Ovary (tissue), 9 donors: ENCODE measurements around the gene SNRPD3. TPM values are rescaled to one million over a fixed set of nuclear protein-coding genes. Genes with fewer than 3 reads are reported as not detected.

Experiments
- DNase-seq, 5 donors: peaks; one replicate each; pipeline ENCODE4 v3.0.0-alpha.2; 2019 to 2020
- H3K27ac ChIP-seq, 2 donors: fragments of 200-600 bp; one replicate each; pipeline versions ENCODE4 v1.5.1 to v1.8.0; 2019 to 2022
- H3K27me3 ChIP-seq: fragments of 200-600 bp; one replicate; pipeline ENCODE4 v1.8.0; 2022
- H3K36me3 ChIP-seq: fragments of 200-600 bp; sonication (generic); one replicate; pipeline ENCODE4 v1.5.1; 2019
- H3K4me1 ChIP-seq: one replicate; pipeline ENCODE4 v1.8.1; 2013; ENCODE audit warnings: mild to moderate bottlenecking, moderate library complexity; ENCODE audit not compliant: insufficient read depth
- H3K4me3 ChIP-seq: fragments of 200-600 bp; sonication (generic); one replicate; pipeline ENCODE4 v1.5.1; 2017
- H3K9me3 ChIP-seq, 2 donors: fragments of 200-600 bp in 1 of 2; sonication (generic) in 1 of 2; one replicate each; pipeline versions ENCODE4 v1.5.1 to v1.8.1; 2013 to 2019; ENCODE audit warnings: mild to moderate bottlenecking in 1 of 2, moderate library complexity in 1 of 2
- EP300 ChIP-seq: sonication (generic); formaldehyde crosslinking; IDR thresholded peaks from one replicate; pipeline ENCODE4 v1.6.1; 2017; ENCODE audit warnings: antibody characterized with exemption
- POLR2A ChIP-seq: fragments of 450-650 bp; IDR thresholded peaks from one replicate; pipeline ENCODE4 v1.6.1; 2017; ENCODE audit warnings: antibody characterized with exemption, mild to moderate bottlenecking, moderate library complexity
- WGBS, 3 donors: extraction: QIAGEN DNeasy Blood & Tissue Kit in 1 of 3; methylation state at CpG; one replicate each; pipeline versions ENCODE4 v1.1.5 to v1.1.7; 2013 to 2017; 5-methylcytosine and 5-hydroxymethylcytosine counted together
- intact Hi-C, 4 donors: fragments of 100-400 bp; cut with DNase I; formaldehyde crosslinking; loops; one replicate each; pipeline versions ENCODE4 v1.11.0 to v1.15.1; 2022 to 2023
- polyA plus RNA-seq, 2 donors: library from polyadenylated mRNA; stranded (reverse); fragments of 200-250 nt in 1 of 2; fragments of 350-450 nt in 1 of 2; fragmentation: Illumina TruSeq in 1 of 2; extraction: RNeasy Lipid Tissue Mini Kit (QIAGEN cat#74804) in 1 of 2; gene quantifications; one replicate each; pipeline ENCODE4 v1.2.3, GENCODE V29; 2013 to 2014
- total RNA-seq, 7 donors: library from RNA; depleted of rRNA in 2 of 7; stranded (reverse); fragments of >200 nt in 2 of 7; fragmentation: NEBNext Ultra II Directional in 3 of 7; extraction: Animal tissue kit (Norgen Biotek cat#: 25700) in 3 of 7; gene quantifications; one replicate each; pipeline versions ENCODE4 v1.1.0 to v1.2.4, GENCODE V29; 2016 to 2023
- TF ChIP-seq, protein P1 (sequence below), 3 donors: fragments of 450-650 bp in 2 of 3; fragments of 200-600 bp in 1 of 3; IDR thresholded peaks; one replicate each; pipeline versions ENCODE4 v1.5.1 to v1.8.0; 2016 to 2022; ENCODE audit warnings: antibody characterized with exemption in 3 of 3, mild to moderate bottlenecking in 1 of 3
- donor health status: DM: no; HTN: no; CAD: no; lungs with moderate emphysema.
- donor health status: DM: no; HTN: no; CAD: no.
- donor health status: Bipolar disorder and iron deficiency.
- donor health status: DM: yes; HTN: yes; CAD: no.
- donor health status: DM: no; HTN: no; CAD: no.
- donor health status: DM: yes; HTN: yes; CAD: no.

The SNRPD3 gene
- total and polyA plus RNA-seq, 9 donors = 62.9 to 154 (median 86.5) TPM

DNA sequence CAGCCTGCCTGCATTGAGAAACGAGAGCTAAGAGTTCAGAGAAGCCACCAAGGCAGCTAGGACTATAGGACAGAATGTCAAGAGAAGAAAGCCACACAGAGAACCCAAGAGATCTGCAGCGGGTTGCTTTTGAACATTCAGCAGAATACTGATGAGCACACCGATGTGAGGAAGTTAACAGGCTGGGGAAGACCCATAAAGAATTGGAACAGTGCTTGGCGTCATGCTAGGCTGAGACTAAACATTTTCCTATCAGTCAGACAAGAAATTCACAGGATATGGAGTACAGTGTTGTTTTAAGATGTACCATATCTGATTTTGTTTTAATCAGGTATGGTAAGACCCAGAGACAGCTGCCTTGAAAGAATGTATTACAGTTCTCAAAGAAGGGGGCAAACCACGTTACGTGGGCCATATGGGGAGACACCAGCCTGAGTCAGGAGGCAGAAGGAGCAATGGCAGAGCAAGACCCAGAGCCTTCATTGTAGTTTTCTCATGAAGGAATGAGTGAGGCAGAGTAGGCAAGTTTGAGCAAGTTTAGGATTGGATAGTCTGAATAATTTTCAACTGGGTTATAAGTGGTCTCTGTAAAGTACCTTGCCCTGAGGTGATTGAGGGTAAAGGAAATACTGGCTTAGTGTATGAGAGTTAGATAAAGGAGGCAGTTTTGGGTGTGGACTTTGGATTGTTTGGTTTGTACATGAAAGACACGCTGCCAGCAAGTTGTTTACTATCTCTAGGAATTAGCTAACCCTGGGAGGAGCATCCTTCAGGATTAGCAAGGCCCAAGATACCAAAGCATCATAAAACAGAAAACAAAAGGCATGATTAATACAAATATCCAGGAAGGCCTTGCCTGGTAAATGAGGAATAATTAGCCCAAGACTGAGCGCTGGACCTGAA lies 22.8 kb downstream of the SNRPD3 start:
- no peaks in the 10 kb centered on the region for H3K36me3 ChIP-seq
- no peaks in the 10 kb centered on the region for H3K4me1 ChIP-seq
- DNase-seq = no peak
- no peak overlapping the region for H3K27ac ChIP-seq
- TF ChIP-seq, protein P1, sequence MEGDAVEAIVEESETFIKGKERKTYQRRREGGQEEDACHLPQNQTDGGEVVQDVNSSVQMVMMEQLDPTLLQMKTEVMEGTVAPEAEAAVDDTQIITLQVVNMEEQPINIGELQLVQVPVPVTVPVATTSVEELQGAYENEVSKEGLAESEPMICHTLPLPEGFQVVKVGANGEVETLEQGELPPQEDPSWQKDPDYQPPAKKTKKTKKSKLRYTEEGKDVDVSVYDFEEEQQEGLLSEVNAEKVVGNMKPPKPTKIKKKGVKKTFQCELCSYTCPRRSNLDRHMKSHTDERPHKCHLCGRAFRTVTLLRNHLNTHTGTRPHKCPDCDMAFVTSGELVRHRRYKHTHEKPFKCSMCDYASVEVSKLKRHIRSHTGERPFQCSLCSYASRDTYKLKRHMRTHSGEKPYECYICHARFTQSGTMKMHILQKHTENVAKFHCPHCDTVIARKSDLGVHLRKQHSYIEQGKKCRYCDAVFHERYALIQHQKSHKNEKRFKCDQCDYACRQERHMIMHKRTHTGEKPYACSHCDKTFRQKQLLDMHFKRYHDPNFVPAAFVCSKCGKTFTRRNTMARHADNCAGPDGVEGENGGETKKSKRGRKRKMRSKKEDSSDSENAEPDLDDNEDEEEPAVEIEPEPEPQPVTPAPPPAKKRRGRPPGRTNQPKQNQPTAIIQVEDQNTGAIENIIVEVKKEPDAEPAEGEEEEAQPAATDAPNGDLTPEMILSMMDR (IDR thresholded peaks at IDR 0.05) = no peak
- TF ChIP-seq EP300 = no peak
- no peak for TF ChIP-seq POLR2A
- intact Hi-C loops = loop anchor here in 1 of 4 donors (2.0 kb wide), 1 partner anchor 58 kb away; no protein-coding TSS in a partner anchor
- no peak overlapping the region for H3K4me3 ChIP-seq
- no peaks in the 10 kb centered on the region for H3K9me3 ChIP-seq
- H3K27me3 ChIP-seq = no peaks in the 10 kb centered on the region
- WGBS, 3 donors = 62 to 70% (median 69%) methylated on average over 8 of the region's 8 CpGs

DNA sequence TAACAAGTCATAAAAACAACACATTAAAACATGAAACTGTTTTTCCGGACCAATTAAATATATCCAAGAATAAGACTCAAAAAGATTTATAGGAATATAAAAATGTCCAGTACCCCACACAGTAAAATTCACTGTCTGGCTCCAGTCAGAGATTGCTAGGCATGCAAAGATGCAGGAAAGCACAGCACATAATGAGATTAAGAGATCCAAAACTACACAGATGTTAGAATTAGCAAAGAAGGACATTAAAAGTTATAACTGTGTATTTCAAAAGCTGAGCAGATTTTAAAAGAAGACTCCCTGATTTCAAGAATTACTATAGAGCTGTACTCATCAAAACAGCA lies 23.4 kb downstream of the SNRPD3 start:
- intact Hi-C loops = loop anchor here in 1 of 4 donors (2.0 kb wide), 1 partner anchor 58 kb away; no protein-coding TSS in a partner anchor
- TF ChIP-seq POLR2A (no peak), EP300 (no peak)
- TF ChIP-seq, protein P1 (IDR thresholded peaks at IDR 0.05) = no peak
- Histone ChIP-seq H3K27me3 (no peaks in the 10 kb centered on the region), H3K9me3 (no peaks in the 10 kb centered on the region), H3K27ac (no peak overlapping the region), H3K4me3 (no peak overlapping the region), H3K4me1 (no peaks in the 10 kb centered on the region), H3K36me3 (no peaks in the 10 kb centered on the region)
- 18 to 22% (median 20%) methylated on average over 1 of the region's 1 CpG for WGBS, 3 donors
- DNase-seq = no peak

DNA sequence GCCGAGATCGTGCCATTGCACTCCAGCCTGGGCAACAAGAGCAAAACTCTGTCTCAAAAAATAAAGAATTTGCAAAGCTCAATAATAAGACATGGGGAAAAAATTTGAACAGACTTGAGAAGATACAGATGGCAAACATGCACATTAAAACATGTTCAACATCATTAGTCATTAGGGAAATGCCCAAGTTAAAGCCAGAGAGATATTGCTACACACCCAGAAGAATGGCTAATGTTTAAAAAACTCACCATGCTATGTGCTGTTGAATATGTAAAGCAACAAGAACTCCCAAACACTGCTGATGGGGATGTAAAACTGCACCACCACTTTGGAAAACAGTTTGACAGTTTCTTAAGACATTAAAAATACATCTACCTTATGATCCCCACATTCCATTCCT lies 24.5 kb downstream of the SNRPD3 start:
- Histone ChIP-seq H3K27me3 (no peaks in the 10 kb centered on the region), H3K27ac (no peak overlapping the region), H3K4me3 (no peak overlapping the region), H3K9me3 (no peaks in the 10 kb centered on the region), H3K36me3 (no peaks in the 10 kb centered on the region), H3K4me1 (no peaks in the 10 kb centered on the region)
- no peak for TF ChIP-seq POLR2A
- TF ChIP-seq, protein P1 (IDR thresholded peaks at IDR 0.05) = no peak
- no peak for TF ChIP-seq EP300
- intact Hi-C loops = no loop called here
- 75 to 85% (median 81%) methylated on average over 2 of the region's 2 CpGs for WGBS, 3 donors
- no peak for DNase-seq

DNA sequence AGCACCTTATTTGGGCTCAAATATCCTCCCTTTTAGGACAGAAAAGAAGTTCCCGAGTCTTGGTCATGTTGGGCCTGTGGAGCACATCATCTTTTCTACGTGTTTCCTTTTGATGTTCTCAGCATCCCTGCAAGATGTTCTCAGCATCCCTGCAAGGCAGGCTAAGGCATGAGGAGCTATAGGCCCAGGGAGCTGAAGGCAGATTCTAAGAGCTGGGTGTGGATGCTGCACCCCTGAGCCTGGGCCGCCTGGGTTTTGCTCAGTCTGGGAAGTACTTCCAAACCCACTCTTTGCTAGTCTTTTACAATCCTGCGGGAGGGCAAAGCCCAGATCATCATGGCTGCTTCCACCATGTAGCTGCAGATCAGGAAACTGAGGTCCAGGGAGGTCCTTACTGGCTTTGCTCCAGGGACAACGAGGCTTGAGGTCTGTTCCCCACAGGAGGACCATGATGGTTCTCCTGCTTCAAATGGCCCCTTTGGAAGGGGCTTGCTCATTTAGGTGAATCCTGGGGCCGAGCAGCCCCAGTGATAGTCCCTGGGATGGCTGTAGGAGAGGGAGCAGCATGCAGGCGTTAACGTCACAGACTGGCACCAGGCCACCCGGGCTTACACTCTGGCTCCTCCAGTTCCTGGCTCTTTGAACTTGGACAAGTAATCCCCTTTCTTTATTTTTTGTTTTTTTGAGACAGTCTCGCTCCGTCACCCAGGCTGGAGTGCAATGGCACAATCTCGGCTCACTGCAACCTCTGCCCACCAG lies 26.4 kb downstream of the SNRPD3 start:
- no peak overlapping the region for H3K4me3 ChIP-seq
- intact Hi-C loops = no loop called here
- H3K27me3 ChIP-seq = no peaks in the 10 kb centered on the region
- H3K27ac ChIP-seq = no peak overlapping the region
- WGBS, 3 donors = 85 to 90% (median 86%) methylated on average over 12 of the region's 12 CpGs
- no peaks in the 10 kb centered on the region for H3K36me3 ChIP-seq
- DNase-seq = peak in 2 of 5 donors; percentile 26 to 42
- TF ChIP-seq, protein P1 (IDR thresholded peaks at IDR 0.05) = no peak
- TF ChIP-seq POLR2A (no peak), EP300 (no peak)
- no peaks in the 10 kb centered on the region for H3K4me1 ChIP-seq
- H3K9me3 ChIP-seq = no peaks in the 10 kb centered on the region
